Neuronal stem cell (in vitro differentiated cells): ENCODE measurements around the gene PLPP3.

Experiments
- DNase-seq: peaks from one replicate; pipeline ENCODE4 v3.0.0-alpha.2; 2013; ENCODE audit warnings: low spot score
- H2AFZ ChIP-seq: one replicate; pipeline ENCODE4 v1.6.1; 2013; ENCODE audit warnings: mild to moderate bottlenecking, low read length, inconsistent platforms
- H2AK5ac ChIP-seq: 2 replicates; pipeline ENCODE4 v1.6.1; 2013; ENCODE audit warnings: low read depth, mild to moderate bottlenecking, inconsistent platforms, low read length, moderate library complexity, mixed read lengths
- H2BK120ac ChIP-seq: 2 replicates; pipeline ENCODE4 v1.6.1; 2013; ENCODE audit warnings: low read depth, mild to moderate bottlenecking, inconsistent platforms, low read length, moderate library complexity, mixed read lengths
- H2BK12ac ChIP-seq: one replicate; pipeline ENCODE4 v1.6.1; 2013; ENCODE audit warnings: low read length, inconsistent platforms
- H2BK15ac ChIP-seq: 2 replicates; pipeline ENCODE4 v1.6.1; 2013; ENCODE audit warnings: mild to moderate bottlenecking, low read length, inconsistent platforms, mixed read lengths
- H2BK5ac ChIP-seq: one replicate; pipeline ENCODE4 v1.6.1; 2013; ENCODE audit warnings: inconsistent platforms, mild to moderate bottlenecking, low read length, moderate library complexity
- H3K14ac ChIP-seq: one replicate; pipeline ENCODE4 v1.6.1; 2013; ENCODE audit warnings: low read length, inconsistent platforms
- H3K18ac ChIP-seq: 2 replicates; pipeline ENCODE4 v1.6.1; 2013; ENCODE audit warnings: low read length, inconsistent platforms
- H3K23ac ChIP-seq: 2 replicates; pipeline ENCODE4 v1.6.1; 2013; ENCODE audit warnings: low read depth, mild to moderate bottlenecking, mixed read lengths, low read length, inconsistent platforms; ENCODE audit not compliant: poor library complexity
- H3K27ac ChIP-seq: replicated peaks from 3 replicates; pipeline ENCODE4 v1.5.1; 2013; ENCODE audit warnings: low read length, inconsistent platforms
- H3K27me3 ChIP-seq, 3 experiments: 2 replicates each; pipeline ENCODE4 v1.6.1; 2013; ENCODE audit warnings: low read length in 3 of 3, mild to moderate bottlenecking in 2 of 3, inconsistent platforms in 1 of 3, low read depth in 1 of 3, mixed read lengths in 1 of 3, moderate library complexity in 1 of 3; ENCODE audit not compliant: control insufficient read depth in 3 of 3, insufficient read depth in 3 of 3
- H3K36me3 ChIP-seq, 2 donors: replicated peaks in 1 of 2; 2 replicates each; pipeline ENCODE4 v1.6.1; 2013; ENCODE audit warnings: low read length in 2 of 2; ENCODE audit not compliant: control insufficient read depth in 2 of 2, insufficient read depth in 2 of 2
- H3K4ac ChIP-seq: 2 replicates; pipeline ENCODE4 v1.6.1; 2013; ENCODE audit warnings: inconsistent platforms, mild to moderate bottlenecking, low read length, moderate library complexity
- H3K4me1 ChIP-seq, 2 donors: 1 replicate in 1 of 2; 2 replicates in 1 of 2; pipeline ENCODE4 v1.6.1; 2013; ENCODE audit warnings: low read length in 2 of 2, low read depth in 1 of 2; ENCODE audit not compliant: control insufficient read depth in 2 of 2, insufficient read depth in 1 of 2
- H3K4me2 ChIP-seq: one replicate; pipeline ENCODE4 v1.6.1; 2013; ENCODE audit warnings: mild to moderate bottlenecking, low read length, inconsistent platforms; ENCODE audit not compliant: insufficient read depth, poor library complexity, severe bottlenecking
- H3K4me3 ChIP-seq, 2 donors: 2 replicates each; pipeline ENCODE4 v1.5.1; 2013; ENCODE audit warnings: low read length in 2 of 2, mild to moderate bottlenecking in 2 of 2, inconsistent platforms in 1 of 2, moderate library complexity in 1 of 2
- H3K79me1 ChIP-seq: one replicate; pipeline ENCODE4 v1.6.1; 2013; ENCODE audit warnings: low read depth, mild to moderate bottlenecking, inconsistent platforms, low read length, moderate library complexity
- H3K9ac ChIP-seq: one replicate; pipeline ENCODE4 v1.6.1; 2013; ENCODE audit warnings: mild to moderate bottlenecking, low read depth, low read length, inconsistent platforms; ENCODE audit not compliant: poor library complexity
- H3K9me3 ChIP-seq, 2 donors: replicated peaks in 1 of 2; 2 replicates each; pipeline versions ENCODE3 to v1.6.1; 2013; ENCODE audit warnings: low read length in 2 of 2, mild to moderate bottlenecking in 2 of 2, inconsistent platforms in 1 of 2, low read depth in 1 of 2, mixed read lengths in 1 of 2, moderate library complexity in 1 of 2; ENCODE audit not compliant: control insufficient read depth in 2 of 2, insufficient read depth in 1 of 2
- H4K8ac ChIP-seq: one replicate; pipeline ENCODE4 v1.6.1; 2013; ENCODE audit warnings: low read depth, mild to moderate bottlenecking, inconsistent platforms, low read length, moderate library complexity
- H4K91ac ChIP-seq: one replicate; pipeline ENCODE4 v1.6.1; 2013; ENCODE audit warnings: low read length, low read depth, mild to moderate bottlenecking, inconsistent platforms; ENCODE audit not compliant: poor library complexity
- WGBS, 2 donors: extraction: QIAGEN DNeasy Blood & Tissue Kit; methylation state at CpG; one replicate each; pipeline ENCODE4 v1.1.7; 2013; ENCODE audit warnings: missing lambda C conversion rate in 2 of 2, mixed read lengths in 1 of 2; ENCODE audit not compliant: insufficient read length in 2 of 2, insufficient replicate concordance in 1 of 2; ENCODE audit errors: extremely low coverage in 2 of 2; 5-methylcytosine and 5-hydroxymethylcytosine counted together

The PLPP3 gene

GRCh38 chr1:56520016-56520601, 59.3 kb downstream of the PLPP3 start:
- Histone ChIP-seq H3K4me1 (peaks cover 0 to 12% of the 10 kb centered on the region in 2 donors), H3K4me2 (no peak overlapping the region), H2BK5ac (no peak overlapping the region), H3K79me1 (no peaks in the 10 kb centered on the region), H3K9ac (no peak overlapping the region), H3K14ac (no peak overlapping the region), H4K91ac (no peak overlapping the region), H3K36me3 (peaks cover 13 to 92% of the 10 kb centered on the region in 2 donors), H3K27ac (no peak overlapping the region), H2BK15ac (no peak overlapping the region), H2AFZ (no peak overlapping the region), H4K8ac (no peak overlapping the region), H3K4me3 (no peak overlapping the region), H2BK120ac (no peak overlapping the region), H3K18ac (no peak overlapping the region), H3K4ac (no peak overlapping the region), H3K23ac (no peak overlapping the region), H3K9me3 (no peaks in the 10 kb centered on the region), H2AK5ac (no peak overlapping the region), H2BK12ac (no peak overlapping the region), H3K27me3 (no peaks in the 10 kb centered on the region)
- no peak for DNase-seq
- no CpG with 5 or more reads among the region's 3 CpGs for WGBS, 2 donors

GRCh38 chr1:56517404-56518130, 61.8 kb downstream of the PLPP3 start:
- Histone ChIP-seq H3K79me1 (no peaks in the 10 kb centered on the region), H2AFZ (no peak overlapping the region), H2AK5ac (no peak overlapping the region), H3K36me3 (peaks cover 4 to 91% of the 10 kb centered on the region in 2 donors), H2BK15ac (no peak overlapping the region), H2BK12ac (no peak overlapping the region), H4K8ac (no peak overlapping the region), H3K27ac (no peak overlapping the region), H3K27me3 (no peaks in the 10 kb centered on the region), H3K4me1 (peaks cover 0 to 9% of the 10 kb centered on the region in 2 donors), H3K18ac (no peak overlapping the region), H3K4me3 (no peak overlapping the region), H2BK120ac (no peak overlapping the region), H3K14ac (no peak overlapping the region), H3K4ac (no peak overlapping the region), H4K91ac (no peak overlapping the region), H2BK5ac (no peak overlapping the region), H3K23ac (no peak overlapping the region), H3K9ac (no peak overlapping the region), H3K4me2 (no peak overlapping the region), H3K9me3 (no peaks in the 10 kb centered on the region)
- no CpG with 5 or more reads among the region's 2 CpGs for WGBS, 2 donors
- no peak for DNase-seq

- H2BK5ac ChIP-seq = no peak overlapping the region
- no peak overlapping the region for H3K4ac ChIP-seq
- no peaks in the 10 kb centered on the region for H3K79me1 ChIP-seq
- DNase-seq = no peak
- H4K91ac ChIP-seq = no peak overlapping the region
- no peak overlapping the region for H2AK5ac ChIP-seq
- H3K27ac ChIP-seq = no peak overlapping the region
- no peak overlapping the region for H2BK15ac ChIP-seq
- peaks cover 4 to 9% of the 10 kb centered on the region in 2 donors for H3K4me1 ChIP-seq
- no CpG with 5 or more reads among the region's 7 CpGs for WGBS, 2 donors
- no peak overlapping the region for H4K8ac ChIP-seq
- H2AFZ ChIP-seq = no peak overlapping the region
- no peak overlapping the region for H2BK12ac ChIP-seq
- no peaks in the 10 kb centered on the region for H3K27me3 ChIP-seq
- no peak overlapping the region for H3K4me2 ChIP-seq
- no peaks in the 10 kb centered on the region for H3K9me3 ChIP-seq
- H3K18ac ChIP-seq = no peak overlapping the region
- H3K23ac ChIP-seq = no peak overlapping the region
- H3K4me3 ChIP-seq = no peak overlapping the region
- no peak overlapping the region for H3K14ac ChIP-seq
- H3K9ac ChIP-seq = no peak overlapping the region
- peaks cover 5 to 91% of the 10 kb centered on the region in 2 donors for H3K36me3 ChIP-seq
- H2BK120ac ChIP-seq = no peak overlapping the region
Measured at GRCh38 chr1:56516539-56517252, 62.7 kb downstream of the PLPP3 start.

GRCh38 chr1:56515898-56516538, 63.3 kb downstream of the PLPP3 start:
- H2AK5ac ChIP-seq = no peak overlapping the region
- H3K14ac ChIP-seq = no peak overlapping the region
- no peak overlapping the region for H3K9ac ChIP-seq
- H3K9me3 ChIP-seq = no peaks in the 10 kb centered on the region
- H3K27ac ChIP-seq = no peak overlapping the region
- no peak overlapping the region for H4K8ac ChIP-seq
- no peak overlapping the region for H3K4ac ChIP-seq
- no peak overlapping the region for H2BK120ac ChIP-seq
- peaks cover 9 to 91% of the 10 kb centered on the region in 2 donors for H3K36me3 ChIP-seq
- no peaks in the 10 kb centered on the region for H3K79me1 ChIP-seq
- H3K23ac ChIP-seq = no peak overlapping the region
- no peak overlapping the region for H2BK15ac ChIP-seq
- no peak overlapping the region for H4K91ac ChIP-seq
- H2AFZ ChIP-seq = no peak overlapping the region
- H2BK12ac ChIP-seq = no peak overlapping the region
- no peak for DNase-seq
- no peak overlapping the region for H2BK5ac ChIP-seq
- H3K4me3 ChIP-seq = no peak overlapping the region
- no peak overlapping the region for H3K18ac ChIP-seq
- no CpG with 5 or more reads among the region's 4 CpGs for WGBS, 2 donors
- no peaks in the 10 kb centered on the region for H3K27me3 ChIP-seq
- peaks cover 11 to 13% of the 10 kb centered on the region in 2 donors for H3K4me1 ChIP-seq
- H3K4me2 ChIP-seq = no peak overlapping the region
